CD4-positive, alpha-beta T cell treated with Interferon gamma for 1 hour (primary cell): ENCODE results near the gene RNF215.
"Not testable (repeated sequence)": the region's sequence is repeated elsewhere in the genome, so short reads cannot be mapped to it uniquely, and the experiment has no call there.

Experiments
- DNase-seq: peaks from one replicate; pipeline ENCODE4 v3.0.0-alpha.2; 2020

RNF215 gene

DNA sequence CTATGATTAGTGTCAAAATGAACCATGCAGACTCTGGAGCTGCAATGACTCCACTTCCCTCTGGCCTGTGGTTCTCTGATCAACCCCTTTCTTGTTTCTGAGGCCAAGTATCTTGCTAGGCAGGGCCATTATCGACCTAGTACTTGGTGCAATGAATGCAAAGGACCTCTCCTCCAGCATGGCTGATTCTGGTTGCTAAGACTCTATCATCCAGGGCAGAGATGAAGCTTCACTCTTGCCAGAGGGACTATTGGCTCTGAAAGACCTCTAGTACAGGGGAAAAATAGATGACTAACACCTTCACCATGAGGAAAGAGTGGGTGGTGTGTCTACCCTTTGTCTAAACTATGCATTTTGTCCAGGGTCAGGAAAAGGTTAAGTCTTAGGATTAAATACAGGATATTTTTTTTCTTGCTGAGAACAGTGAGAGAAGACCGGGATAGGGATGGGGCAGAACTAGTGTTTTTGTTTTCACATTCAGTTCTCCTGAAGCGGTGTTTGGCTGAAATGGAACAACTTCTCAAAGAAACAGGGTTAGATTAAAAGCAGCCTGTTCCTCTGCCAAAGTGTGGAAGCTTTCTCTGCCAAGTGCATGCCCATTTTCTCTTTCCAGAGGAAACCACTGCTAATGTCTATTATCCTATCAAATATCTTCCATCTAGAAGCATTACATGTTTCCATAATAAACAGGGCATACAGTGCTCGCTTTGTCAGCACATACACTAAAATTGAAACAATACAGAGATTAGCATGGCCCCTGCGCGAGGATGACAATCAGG, 33.3 kb upstream of the RNF215 start:
- DNase-seq, result no peak

DNA sequence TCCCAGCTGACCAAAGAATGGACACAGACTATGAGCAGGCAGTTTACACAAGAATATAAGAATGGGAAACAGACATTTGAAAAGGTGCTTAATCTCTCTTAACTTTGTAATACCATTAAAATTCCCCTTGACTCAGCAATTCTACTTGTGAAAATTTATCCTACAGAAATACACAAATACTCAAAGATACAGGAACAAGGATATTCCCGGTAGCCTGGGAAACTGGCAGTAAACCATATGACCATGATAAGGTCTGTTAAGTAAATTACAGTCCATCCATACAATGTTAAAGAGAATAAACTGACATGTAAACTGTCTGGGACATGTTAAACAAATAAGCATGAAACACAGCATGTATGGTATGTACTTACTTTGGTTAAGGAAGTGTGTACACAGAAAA, 29.6 kb upstream of the RNF215 start:
- DNase-seq, result no peak

DNA sequence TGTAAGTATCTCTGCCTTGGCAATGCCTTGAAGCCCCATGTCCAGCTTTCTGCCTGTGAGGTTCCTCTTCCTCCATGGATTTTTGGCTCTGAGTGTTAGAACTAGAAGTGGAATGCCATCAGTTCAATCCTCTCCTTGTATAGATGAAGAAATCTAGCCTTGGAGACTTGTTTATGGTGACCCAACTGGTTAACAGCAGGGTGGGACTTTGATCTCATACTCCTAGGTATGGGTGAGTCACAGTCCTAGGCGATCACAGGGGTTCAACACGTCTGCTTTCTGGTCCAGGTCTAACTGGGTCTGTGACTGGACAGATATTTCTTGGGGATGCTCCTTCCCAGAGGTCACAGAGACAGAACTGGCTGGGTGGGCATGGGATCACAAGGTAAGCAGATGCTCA, 29.2 kb upstream of the RNF215 start:
- no peak for DNase-seq

DNA sequence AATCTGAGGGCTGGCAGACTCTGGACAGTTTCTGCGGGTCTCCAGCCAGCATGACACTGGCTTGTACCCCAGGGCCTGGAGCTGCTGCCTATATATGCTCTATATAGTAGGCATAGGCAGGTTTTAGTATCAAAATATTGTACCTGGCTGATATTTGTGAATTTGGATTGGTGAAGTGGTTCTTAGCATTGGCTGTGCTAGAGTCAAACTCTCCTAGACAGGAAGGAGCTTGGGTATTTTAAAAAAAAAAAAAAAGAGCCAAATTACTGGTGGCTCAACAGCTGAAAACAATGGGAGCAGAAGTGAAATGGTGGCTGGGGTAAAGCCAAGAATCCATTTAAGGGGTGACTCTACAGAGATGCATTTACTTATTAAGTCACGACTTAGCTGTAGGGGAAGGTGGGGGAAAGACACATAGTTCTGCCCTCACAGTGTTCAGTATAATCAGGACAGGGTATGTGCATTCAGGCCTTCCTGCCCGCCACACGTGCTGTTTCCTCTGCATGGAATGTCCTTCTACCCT, 27.4 kb upstream of the RNF215 start:
- DNase-seq, result no peak

DNA sequence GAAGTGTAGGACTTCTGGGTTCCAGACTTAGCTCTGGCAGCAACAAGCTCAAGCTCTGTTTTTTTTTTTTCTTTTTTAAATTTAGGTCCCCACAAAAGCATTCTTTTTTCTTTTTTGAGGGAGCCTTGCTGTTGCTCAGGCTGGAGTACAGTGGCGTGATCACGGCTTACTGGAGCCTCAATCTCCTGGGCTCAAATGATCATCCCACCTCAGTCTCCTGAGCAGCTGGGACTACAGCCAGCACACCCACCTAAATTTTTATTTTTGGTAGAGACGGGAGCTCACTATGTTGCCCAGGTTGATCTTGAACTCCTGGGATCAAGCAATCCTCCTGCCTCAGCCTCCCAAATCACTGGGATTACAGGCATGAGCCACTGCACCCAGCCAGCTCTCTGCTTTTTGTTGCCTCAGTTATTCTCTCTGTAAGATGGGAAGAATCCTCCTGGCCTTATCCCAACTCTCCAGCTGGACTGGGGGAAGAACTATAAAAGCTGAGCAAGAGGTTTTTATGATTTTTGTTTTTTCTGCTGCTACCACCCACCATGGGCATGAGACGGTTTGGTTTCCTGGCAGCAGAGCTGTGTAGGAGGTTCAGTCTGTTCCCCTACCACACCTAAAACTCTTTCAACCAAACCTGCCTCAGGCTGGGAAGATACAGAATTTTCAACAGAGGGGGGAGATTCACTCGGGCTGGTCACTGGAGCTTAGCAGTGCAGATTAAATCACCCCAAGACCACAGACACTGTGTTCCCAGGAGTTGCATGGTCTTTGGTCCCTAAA, 26.7 kb upstream of the RNF215 start:
- DNase-seq, result no peak

DNA sequence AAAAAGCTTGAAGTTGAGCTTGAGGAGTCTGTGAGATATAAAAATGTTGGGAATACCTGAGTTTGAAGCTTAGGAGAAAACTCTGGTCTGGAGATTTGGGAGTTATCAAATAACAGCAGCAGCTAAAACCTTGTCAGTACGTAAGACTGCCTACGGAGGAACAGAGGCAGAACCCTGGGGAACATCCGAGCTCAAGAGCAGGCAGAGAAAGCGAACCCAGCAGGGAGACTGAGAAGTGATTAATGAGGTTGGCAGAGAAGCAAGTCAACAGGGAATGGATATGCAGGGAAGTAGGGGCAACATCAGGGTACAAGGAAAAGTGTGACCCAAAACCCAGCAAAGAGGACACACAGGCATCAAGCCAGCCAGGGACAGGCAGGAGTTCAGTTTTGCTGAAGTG, 25.8 kb upstream of the RNF215 start:
- DNase-seq, result no peak

DNA sequence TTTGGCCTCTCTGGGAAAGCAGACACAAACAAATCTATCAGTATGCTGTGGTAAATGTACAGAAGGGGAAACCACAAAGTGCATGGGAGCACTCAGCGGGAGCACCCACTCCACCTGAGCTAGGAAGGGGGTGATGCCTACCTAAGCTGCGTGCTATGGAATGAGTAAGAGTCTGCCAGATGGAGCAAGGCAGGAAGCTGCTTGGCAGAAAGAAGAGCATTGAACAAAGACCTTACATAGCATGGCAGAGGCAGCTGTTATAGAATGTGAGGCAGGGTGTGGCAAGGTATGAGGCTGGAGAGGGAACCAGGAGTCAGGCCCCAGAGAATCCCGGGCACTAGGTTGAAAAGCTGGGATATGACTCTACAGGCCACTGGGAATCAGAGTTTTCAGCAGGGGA, 24.6 kb upstream of the RNF215 start:
- DNase-seq, result no peak

DNA sequence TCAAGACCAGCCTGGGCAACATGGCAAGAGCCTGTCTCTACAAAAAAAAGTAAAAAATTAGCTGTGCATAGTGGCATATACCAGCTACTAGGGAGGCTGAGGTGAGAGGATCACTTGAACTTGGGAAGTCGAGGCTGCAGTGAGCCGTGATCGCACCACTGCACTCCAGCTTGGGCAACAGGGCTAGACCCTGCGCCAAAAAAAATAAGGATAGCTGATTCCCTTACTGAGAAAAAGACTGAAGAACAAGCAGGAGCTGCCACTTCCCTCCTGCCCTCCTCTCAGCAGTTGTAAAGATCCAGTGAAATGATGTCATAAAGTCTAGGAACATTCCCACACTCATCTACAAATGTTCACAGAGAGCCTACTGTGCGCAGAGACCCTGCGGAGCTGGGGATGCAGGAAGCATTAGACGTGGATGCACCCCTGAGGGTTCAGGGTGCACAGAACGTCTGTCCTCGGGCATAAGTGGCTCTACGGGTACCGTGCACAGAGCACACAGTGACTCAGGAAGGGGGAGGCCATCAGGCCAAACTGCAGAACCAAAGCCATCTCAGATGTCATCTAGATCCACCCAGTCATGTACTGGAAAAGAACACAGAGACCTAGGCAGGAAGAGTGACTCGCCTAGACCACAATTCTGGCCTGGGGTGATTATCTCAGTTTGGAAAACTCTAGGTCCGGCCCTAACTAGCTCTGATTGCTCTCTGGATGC, 21.3 kb upstream of the RNF215 start:
- no peak for DNase-seq

DNA sequence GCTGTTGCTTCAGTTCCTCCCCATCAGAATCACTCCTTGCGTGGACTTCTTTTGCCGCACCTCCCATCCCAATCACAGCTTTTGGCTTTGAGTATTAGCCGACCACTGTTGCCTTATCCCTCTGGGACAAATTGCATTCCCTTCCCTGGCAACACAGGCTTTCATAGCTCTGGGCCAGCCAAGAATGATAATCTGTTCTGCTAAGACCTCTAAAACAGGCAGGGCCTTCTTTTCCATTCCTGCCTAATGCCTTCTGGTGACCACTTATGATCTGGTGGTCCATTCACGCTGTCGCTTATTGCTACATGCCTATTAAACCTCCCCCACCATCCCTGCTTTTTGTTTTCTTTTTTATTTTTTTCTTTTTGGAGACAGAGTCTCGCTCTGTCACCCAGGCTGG, 19.2 kb upstream of the RNF215 start:
- DNase-seq, result no peak

DNA sequence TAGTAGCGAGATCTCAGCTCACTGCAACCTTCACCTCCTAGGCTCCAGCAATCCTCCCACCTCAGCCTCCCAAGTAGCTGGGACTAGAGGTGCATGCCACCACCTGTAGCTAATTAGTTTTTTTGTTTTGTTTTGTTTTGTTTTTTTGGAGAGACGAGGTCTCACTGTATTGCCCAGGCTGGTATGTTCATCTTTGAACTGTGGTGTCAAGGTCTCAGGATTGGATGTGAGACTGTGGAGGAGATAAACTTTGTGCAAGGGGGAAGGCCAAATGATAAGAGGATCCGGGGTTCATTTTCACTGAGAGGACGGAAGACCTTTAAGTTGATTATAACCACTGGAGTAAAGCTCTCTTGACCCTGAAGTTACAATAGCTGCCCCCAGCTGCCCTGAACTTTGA, 18.5 kb upstream of the RNF215 start:
- no peak for DNase-seq

DNA sequence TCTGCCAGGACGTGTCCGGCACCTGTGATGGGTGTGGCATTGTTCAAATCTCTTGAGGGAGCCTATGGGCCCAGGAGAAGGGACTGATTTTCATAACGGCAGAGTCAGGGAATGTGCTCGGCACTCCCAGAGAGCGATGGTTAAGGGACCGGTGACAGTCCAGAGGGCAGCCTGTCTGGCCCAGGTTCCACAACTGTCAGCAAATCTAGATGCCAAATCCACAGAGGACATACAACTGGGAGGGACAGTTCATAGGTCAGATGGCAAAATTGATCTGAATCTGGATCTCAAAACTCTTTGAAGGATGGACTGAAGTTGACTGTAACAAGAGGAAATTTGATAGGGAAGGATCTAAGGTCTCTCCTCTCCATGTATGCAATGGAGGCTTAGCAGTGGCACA, 17.1 kb upstream of the RNF215 start:
- no peak for DNase-seq

DNA sequence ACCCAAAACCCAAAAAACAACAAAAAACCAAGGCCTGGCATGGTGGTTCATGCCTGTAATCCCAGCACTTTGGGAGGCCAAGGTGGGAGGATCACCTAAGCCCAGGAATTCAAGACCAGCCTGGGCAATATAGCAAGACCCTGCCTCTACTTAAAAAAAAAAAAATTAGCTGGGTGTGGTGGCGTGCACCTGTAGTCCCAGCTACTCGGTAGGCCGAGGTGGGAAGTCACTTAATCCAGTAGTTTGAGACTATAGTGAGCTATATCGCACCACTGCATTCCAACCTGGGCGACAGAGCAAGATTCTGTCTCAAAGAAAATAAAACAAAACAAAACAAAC, 15.5 kb upstream of the RNF215 start:
- not testable (repeated sequence) for DNase-seq

DNA sequence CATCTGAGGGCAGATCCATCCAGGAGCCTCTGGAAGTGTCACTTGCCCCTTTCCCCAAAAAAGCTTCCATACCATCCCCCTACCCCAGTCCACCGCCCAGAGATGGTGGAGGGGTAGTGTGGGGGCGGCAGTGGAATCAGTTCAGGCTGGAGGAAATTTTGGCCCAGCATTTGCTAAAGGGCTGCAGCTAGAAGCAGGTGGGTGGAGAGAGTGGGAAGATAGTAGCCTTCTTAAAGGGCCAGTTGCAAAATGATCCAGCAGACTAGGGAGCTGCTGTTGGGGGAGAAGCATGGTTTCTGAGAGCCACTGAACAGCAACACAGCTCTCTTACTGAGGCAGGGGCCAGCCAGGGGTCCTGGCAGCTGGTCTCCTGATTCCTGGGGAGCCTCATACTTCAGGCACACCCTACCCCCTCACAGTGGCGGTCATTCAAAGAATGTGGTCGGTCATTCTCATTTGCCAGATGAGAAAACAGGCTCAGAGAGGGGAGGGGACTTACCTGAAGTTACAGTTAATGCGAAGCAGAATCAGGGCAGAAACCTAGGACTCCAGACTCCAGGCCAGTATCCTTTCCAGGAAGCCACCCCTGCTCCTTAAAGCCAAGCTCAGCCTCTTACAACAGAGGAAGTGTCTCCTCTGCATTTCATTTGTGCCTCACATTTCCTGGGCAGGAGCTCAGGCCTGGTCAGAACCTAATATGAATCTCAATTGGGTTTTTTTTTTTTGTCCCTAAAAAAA, 15.0 kb upstream of the RNF215 start:
- no peak for DNase-seq

DNA sequence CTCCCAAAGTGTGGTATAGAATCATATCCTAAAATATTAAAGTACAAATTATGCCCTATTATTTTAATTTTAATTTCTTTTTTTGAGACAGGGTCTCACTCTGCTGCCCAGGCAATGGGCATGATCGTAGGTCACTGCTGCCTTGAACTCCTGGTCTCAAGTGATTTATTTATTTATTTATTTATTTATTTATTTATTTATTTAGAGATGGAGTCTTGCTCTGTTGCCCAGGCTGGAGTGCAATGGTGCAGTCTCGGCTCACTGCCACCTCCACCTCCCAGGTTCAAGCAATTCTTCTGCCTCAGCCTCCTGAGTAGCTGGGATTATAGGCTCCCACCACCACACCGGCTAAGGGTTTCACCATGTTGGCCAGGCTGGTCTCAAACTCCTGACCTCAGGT, 13.8 kb upstream of the RNF215 start:
- DNase-seq, result not testable (repeated sequence)

DNA sequence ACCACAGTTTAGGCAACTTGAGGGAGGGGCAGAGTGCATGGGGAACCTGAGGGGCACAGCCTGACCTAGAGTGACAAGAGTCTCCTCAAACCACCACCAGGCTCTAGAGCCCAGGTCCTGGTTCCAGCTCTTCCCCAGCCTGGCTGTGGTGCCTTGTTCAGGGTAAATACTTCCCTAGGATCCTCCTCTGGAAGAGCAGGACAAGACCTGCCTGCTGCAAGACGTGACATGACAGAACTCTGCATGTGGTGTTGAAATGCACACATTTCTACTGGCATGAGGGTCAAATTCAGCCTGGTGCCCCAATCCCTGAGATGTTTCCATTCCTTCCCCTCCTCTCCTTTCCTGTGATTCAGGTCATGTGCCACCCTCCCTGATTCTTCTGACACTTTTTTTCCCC, 12.9 kb upstream of the RNF215 start:
- DNase-seq, result no peak

DNA sequence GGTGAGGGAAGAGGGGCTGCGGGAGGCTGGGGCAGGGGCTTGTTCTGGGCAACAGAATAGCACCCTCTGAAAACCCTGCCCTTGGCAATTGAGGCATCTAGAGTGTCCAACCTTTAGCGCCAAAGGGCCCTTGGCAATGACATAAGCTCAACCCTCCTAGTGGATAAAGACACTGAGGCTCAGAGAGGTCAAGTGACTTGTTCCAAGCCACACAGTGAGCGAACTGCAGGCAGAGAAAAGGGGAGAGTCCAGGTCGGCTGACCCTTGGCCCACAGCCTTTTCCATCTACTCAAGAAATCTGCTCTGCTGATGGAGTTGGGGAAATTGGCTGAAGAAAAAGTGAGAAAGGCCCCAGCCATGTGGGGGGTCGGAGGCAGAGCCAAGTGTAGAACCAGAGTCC, 12.5 kb upstream of the RNF215 start:
- no peak for DNase-seq

DNA sequence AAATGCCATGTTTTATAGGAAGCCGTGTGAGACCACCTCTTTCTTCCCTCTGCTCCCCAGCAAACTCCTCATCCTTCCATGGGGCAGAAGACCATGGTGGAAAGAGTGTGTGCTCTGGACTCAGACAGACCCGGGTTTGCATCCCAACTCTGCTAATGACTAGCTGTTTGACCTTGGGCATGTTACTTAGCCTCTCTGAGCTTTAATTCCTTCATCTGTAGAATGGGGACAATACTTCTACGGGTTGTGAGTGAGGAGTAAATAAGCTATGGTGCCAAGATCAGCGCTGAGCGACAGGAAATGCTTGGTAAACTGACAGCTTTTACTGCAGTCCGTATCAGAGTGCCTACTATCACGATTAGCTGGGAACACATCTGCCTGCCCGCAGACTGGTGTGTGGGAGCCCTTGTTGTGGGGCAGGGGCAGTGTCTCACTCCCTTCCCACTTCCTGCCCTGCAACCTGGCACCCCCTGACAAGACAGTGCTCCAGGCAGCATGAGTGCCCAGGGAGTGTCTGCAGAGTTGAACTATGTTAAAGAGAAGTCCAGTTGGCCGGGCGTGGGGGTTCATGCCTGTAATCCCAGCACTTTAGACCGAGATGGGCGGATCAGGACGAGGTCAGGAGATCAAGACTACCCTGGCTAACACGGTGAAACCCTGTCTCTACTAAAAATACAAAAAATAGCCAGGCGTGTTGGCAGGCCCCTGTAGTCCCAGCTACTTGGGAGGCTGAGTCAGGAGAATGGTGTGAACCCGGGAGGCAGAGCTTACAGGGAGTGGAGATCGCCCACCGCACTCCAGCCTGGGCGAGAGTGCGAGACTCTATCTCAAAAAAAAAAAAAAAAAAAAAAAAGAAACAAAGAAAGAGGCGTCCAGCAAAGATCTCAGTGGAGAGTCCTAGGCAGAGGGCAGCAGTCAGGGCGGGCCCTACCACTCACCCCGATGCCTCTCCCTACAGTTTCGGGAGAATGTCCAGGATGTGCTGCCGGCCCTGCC, 11.8 kb upstream of the RNF215 start:
- DNase-seq, result no peak

DNA sequence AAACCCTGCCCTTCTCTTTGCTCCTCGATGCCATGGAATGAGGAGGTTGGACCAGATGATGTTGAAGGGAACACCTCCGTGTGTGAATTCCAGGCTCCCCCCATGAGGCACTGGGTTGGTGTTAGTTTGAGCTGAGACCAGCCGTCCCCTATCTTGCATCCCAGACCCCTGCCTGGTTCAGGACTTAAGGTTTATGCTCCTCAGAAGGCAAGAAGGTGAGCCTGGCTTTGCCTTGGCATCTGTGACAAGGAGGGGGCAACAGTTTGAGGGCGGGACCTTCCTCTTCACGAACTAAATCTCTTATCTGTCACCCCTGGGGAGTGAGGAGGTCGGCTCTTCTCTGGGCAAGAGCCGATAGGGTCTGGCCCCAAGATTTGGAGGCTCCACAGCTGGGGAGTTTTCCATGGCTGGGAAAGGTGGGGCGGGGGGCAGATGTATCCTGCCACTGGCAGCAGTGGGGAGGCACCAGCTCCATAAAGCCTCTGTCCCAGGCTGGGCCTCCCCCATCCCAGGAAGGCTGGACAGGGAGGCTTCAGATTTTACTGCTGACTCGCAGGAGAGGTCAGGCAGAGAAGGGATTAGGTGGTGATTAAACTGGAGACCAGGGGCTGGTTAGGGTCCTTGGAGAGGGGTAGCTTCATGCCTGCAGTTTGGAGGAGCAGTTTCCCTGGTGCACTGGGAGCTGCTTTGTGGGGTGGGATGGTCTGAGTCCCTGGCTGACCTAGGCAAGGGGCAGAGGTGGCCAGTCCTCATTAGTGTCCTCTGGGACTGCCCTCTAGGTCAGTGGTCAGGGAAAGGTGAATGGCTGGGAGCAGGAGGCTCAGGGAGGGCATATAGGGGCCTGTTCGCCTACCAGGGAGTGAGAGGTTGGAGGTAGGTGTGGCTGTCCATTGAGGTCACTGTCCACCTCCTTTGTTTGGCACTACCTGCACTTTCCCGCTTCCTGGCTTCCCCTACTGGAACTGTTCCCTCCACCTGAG, 10.7 kb upstream of the RNF215 start:
- no peak for DNase-seq

DNA sequence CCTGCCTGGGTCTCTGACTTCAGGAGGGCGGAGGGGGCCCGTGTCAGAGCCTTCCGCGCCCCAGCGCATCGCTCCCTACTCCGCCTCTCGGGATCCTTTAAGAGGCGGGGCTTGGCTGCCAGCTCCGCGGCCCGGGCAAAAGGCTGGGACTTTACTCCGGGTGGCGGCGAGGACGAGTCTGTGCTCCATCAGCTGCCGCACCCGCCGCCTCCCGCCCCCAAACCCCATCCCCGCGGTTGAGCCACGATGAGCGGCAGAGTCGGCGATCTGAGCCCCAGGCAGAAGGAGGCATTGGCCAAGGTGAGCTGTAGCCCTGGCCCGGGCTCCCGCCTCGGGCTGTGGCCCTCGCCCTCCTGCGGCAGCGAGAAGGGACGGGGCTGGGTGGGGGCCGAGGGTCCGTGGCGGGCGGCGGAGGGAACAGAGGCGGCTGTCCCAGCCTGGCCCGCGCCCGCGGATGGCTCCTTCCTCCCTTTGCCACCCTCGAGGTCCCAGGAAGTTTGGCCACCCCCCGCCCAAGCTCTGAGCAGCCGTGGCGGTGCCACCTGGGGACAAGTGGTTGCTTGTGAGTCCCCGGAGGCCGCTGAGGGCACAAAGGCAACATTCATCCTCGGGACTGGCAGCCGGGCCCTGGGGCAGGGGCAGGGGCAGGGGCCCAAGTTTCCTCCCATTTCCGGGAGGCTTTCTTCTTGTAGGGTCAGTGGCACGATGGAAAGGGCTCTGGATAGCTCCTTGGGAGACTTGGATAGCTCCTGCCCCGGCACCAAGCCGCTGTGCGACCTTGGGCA, 9.9 kb upstream of the RNF215 start, which contains the start of gene SEC14L2:
Gene SEC14L2, plus strand, starts transcription at position 148 of the 785 bp plus-strand sequence. Its CDS starts 99 bp downstream, at position 247.
- DNase-seq, result peak; percentile 50
